SK-N-SH (cell line): Measurements from ENCODE around the gene TNFAIP2.

Source experiments
- YY1 ChIP-seq: IDR thresholded peaks from 2 replicates; pipeline ENCODE4 v1.4.0; 2012; ENCODE audit warnings: low read depth, mild to moderate bottlenecking
- TF ChIP-seq, protein P1 (sequence below): fragments of 200-600 bp; sonication (generic); IDR thresholded peaks from 2 replicates; pipeline ENCODE4 v1.6.1; 2017; ENCODE audit warnings: antibody characterized with exemption, mild to moderate bottlenecking, moderate library complexity
- TF ChIP-seq, protein P2 (sequence below): IDR thresholded peaks from 2 replicates; pipeline ENCODE4 v1.6.1; 2012; ENCODE audit warnings: mild to moderate bottlenecking, low read depth, low read length, moderate library complexity

DNA sequence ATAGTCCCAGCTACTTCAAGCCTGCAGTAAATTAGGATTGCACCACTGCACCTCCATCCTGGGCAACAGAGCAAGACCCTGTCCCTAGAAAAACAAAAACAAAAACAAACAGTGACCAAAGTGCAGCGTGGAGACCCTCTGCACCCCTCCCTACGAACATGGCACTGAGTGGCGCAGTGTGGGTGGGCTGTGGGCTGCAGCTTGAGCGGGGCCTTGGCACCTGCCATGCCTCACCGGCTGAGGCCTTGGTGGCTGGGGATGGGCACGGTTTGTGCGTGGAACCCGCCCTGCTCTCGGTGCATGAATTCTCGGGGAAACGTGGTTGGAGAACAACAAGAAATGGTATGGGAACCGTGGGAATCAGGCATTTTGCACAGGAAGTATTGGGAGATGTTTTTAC is 60.8 kb downstream of the TNFAIP2 start:
- TF ChIP-seq, protein P1, sequence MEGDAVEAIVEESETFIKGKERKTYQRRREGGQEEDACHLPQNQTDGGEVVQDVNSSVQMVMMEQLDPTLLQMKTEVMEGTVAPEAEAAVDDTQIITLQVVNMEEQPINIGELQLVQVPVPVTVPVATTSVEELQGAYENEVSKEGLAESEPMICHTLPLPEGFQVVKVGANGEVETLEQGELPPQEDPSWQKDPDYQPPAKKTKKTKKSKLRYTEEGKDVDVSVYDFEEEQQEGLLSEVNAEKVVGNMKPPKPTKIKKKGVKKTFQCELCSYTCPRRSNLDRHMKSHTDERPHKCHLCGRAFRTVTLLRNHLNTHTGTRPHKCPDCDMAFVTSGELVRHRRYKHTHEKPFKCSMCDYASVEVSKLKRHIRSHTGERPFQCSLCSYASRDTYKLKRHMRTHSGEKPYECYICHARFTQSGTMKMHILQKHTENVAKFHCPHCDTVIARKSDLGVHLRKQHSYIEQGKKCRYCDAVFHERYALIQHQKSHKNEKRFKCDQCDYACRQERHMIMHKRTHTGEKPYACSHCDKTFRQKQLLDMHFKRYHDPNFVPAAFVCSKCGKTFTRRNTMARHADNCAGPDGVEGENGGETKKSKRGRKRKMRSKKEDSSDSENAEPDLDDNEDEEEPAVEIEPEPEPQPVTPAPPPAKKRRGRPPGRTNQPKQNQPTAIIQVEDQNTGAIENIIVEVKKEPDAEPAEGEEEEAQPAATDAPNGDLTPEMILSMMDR = no peak
- no peak for TF ChIP-seq YY1
- TF ChIP-seq, protein P2, sequence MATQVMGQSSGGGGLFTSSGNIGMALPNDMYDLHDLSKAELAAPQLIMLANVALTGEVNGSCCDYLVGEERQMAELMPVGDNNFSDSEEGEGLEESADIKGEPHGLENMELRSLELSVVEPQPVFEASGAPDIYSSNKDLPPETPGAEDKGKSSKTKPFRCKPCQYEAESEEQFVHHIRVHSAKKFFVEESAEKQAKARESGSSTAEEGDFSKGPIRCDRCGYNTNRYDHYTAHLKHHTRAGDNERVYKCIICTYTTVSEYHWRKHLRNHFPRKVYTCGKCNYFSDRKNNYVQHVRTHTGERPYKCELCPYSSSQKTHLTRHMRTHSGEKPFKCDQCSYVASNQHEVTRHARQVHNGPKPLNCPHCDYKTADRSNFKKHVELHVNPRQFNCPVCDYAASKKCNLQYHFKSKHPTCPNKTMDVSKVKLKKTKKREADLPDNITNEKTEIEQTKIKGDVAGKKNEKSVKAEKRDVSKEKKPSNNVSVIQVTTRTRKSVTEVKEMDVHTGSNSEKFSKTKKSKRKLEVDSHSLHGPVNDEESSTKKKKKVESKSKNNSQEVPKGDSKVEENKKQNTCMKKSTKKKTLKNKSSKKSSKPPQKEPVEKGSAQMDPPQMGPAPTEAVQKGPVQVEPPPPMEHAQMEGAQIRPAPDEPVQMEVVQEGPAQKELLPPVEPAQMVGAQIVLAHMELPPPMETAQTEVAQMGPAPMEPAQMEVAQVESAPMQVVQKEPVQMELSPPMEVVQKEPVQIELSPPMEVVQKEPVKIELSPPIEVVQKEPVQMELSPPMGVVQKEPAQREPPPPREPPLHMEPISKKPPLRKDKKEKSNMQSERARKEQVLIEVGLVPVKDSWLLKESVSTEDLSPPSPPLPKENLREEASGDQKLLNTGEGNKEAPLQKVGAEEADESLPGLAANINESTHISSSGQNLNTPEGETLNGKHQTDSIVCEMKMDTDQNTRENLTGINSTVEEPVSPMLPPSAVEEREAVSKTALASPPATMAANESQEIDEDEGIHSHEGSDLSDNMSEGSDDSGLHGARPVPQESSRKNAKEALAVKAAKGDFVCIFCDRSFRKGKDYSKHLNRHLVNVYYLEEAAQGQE = no peak
